Activated naive CD4-positive, alpha-beta T cell treated with Interleukin-2 at 50 U/mL for 16 hours (primary cell): ENCODE results near the gene DPP10.
"Not testable (repeated sequence)": the region's sequence is repeated elsewhere in the genome, so short reads cannot be mapped to it uniquely, and the experiment has no call there.

ENCODE experiments used
- DNase-seq: peaks from one replicate; pipeline ENCODE4 v3.0.0-alpha.2; 2020

DPP10 gene

GRCh38 chr2:115327061-115327460, 884.6 kb downstream of the DPP10 start:
- DNase-seq = no peak

- no peak for DNase-seq
Measured at GRCh38 chr2:115359550-115359949, 917.1 kb downstream of the DPP10 start.

- DNase-seq = no peak
Measured at GRCh38 chr2:115364093-115364492, 921.7 kb downstream of the DPP10 start.

- no peak for DNase-seq
Measured at GRCh38 chr2:115369400-115369799, 927.0 kb downstream of the DPP10 start.

GRCh38 chr2:115374981-115375380, 932.5 kb downstream of the DPP10 start:
- DNase-seq = no peak

- no peak for DNase-seq
Measured at GRCh38 chr2:115384399-115384798, 942.0 kb downstream of the DPP10 start.

- DNase-seq = no peak
Measured at GRCh38 chr2:115386465-115386864, 944.0 kb downstream of the DPP10 start.

GRCh38 chr2:115389024-115389423, 946.6 kb downstream of the DPP10 start:
- no peak for DNase-seq

GRCh38 chr2:115389898-115390565, 947.6 kb downstream of the DPP10 start:
- no peak for DNase-seq

GRCh38 chr2:115396579-115396978, 954.1 kb downstream of the DPP10 start:
- no peak for DNase-seq

GRCh38 chr2:115400940-115401339, 958.5 kb downstream of the DPP10 start:
- no peak for DNase-seq

GRCh38 chr2:115412501-115412900, 970.1 kb downstream of the DPP10 start:
- no peak for DNase-seq

GRCh38 chr2:115413791-115414190, 971.4 kb downstream of the DPP10 start:
- DNase-seq = no peak

- DNase-seq = no peak
Measured at GRCh38 chr2:115414466-115414865, 972.0 kb downstream of the DPP10 start.

- DNase-seq = no peak
Measured at GRCh38 chr2:115422004-115422634, 979.7 kb downstream of the DPP10 start.

- no peak for DNase-seq
Measured at GRCh38 chr2:115427436-115427835, 985.0 kb downstream of the DPP10 start.

- not testable (repeated sequence) for DNase-seq
Measured at GRCh38 chr2:115440746-115441145, 998.3 kb downstream of the DPP10 start.

GRCh38 chr2:115443539-115444185, 1001.2 kb downstream of the DPP10 start:
- no peak for DNase-seq

GRCh38 chr2:115460008-115460407, 1017.6 kb downstream of the DPP10 start:
- DNase-seq = no peak

GRCh38 chr2:115480741-115481140, 1038.3 kb downstream of the DPP10 start:
- DNase-seq = no peak

GRCh38 chr2:115481842-115482241, 1039.4 kb downstream of the DPP10 start:
- DNase-seq = no peak

- no peak for DNase-seq
Measured at GRCh38 chr2:115483666-115484065, 1041.2 kb downstream of the DPP10 start.

- no peak for DNase-seq
Measured at GRCh38 chr2:115484486-115484885, 1042.0 kb downstream of the DPP10 start.

GRCh38 chr2:115484983-115485382, 1042.5 kb downstream of the DPP10 start:
- DNase-seq = no peak
